ENCODE measurements around the gene FIGLA. TPM values are rescaled to one million over a fixed set of nuclear protein-coding genes. Genes with fewer than 3 reads are reported as not detected.

Gene FIGLA
- total and polyA plus RNA-seq, 2 of the 8 experiments (the other 6 are each of a cell fraction or from before 2014, with no cell fraction given): not detected

DNA sequence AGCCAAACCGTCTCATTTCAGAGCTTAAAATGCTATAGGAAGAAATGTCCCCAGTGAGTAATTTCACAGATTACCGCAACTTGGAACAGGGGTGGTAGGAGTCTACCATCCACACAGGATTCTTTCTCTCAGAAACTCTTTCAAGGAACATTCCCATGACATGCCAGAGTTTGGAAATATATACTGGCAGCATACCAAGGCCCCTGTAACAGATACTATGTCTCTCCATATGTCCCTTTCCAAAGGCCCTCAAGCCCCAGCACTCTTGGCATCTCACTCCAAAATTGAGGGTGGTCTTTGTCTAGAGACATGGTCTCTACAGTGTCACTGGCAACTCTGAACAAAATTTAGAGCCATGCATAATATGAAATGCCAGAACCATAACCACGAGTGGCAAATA lies 11.0 kb downstream of the FIGLA start (continued):
- TF ChIP-seq CTBP2 (IDR thresholded peaks at IDR 0.05; ENCODE audit: borderline replicate concordance, insufficient read depth, insufficient read length, low read length): no peak
- no peak for TF ChIP-seq SAP30 (IDR thresholded peaks at IDR 0.05; ENCODE audit: insufficient read depth, insufficient replicate concordance, low read length)
- TF ChIP-seq RXRA (IDR thresholded peaks at IDR 0.05; ENCODE audit: insufficient read depth, low read depth, low read length): no peak
- TF ChIP-seq NANOG (IDR thresholded peaks at IDR 0.05; ENCODE audit: insufficient read depth, low read depth, low read length, poor library complexity, severe bottlenecking): no peak
